ENCODE data around the gene FAM13B. TPM values are rescaled to one million over a fixed set of nuclear protein-coding genes. Genes with fewer than 3 reads are reported as not detected.
A peak's percentile ranks its signal among the peaks of the same experiment; 100 is the strongest.

The FAM13B gene
- polyA plus RNA-seq, 1 of the 3 experiments (the other 2 are of a cell fraction): 13.0 TPM

DNA sequence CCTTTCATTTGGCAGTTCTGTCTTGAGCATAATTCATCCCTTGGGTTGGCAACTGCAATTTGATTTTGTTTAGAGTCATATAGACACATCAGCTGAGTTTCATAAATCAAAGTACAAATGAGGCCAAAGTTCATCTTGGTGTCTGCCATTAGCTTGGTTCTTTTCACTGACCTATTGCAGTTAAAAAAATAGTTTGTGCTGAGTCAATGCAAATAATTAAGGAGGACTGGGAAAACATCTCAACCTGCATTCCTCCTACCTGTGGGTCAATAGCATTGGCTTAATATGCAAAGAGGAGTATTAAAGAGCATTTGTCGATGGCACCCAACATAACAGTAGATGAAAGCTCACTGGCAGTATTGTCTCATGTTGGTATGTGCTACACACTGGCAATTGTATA is 142.0 kb downstream of the FAM13B start (continued):
- TF ChIP-seq, protein P1, sequence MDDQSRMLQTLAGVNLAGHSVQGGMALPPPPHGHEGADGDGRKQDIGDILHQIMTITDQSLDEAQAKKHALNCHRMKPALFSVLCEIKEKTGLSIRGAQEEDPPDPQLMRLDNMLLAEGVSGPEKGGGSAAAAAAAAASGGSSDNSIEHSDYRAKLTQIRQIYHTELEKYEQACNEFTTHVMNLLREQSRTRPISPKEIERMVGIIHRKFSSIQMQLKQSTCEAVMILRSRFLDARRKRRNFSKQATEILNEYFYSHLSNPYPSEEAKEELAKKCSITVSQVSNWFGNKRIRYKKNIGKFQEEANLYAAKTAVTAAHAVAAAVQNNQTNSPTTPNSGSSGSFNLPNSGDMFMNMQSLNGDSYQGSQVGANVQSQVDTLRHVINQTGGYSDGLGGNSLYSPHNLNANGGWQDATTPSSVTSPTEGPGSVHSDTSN (IDR thresholded peaks at IDR 0.05): no peak

DNA sequence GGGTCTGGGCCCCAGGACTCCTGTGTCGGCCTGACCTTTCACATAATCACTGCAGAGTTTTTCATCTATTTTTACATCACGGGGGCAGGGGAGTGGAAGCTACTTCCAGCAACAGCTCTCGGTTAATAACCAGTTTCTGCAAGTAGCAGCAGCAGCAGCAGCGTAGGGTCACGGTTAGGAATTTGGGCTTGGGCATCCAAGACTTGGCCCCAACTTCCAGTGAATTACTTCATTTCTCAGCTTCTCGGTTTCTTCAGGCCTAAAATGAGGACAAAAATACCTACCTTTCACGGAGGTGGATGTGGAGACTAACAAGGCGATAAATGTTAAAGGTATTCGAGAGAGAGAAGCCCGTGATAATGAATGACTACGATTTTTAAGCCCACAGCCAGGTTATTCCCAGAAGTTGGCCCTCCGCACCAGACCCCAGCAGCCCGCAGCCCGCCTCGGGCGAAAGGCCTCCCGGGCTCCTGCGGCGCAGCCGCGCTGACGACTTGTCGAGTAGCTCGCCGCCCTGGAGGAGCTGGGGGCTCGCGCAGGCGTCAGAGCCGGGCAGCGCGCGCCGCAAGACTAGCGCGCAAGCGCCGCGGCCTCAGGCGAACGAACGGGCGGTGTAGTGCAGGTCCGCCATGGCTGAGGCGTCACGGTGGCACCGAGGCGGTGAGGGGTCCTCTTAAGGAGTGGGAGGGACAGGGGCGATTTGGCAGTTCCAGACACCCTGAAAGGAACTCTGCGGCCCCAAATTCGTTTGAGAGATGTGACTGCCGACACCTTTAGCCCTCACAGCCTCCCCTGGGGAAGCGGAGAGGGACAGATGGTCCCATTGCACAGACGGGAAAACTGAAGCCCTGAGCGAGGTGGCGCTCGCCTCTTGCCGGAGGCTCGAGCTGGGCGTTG is 143.8 kb downstream of the FAM13B start, which contains the start of gene PKD2L2:
Gene PKD2L2, plus strand, starts transcription at position 595 of the 897 bp plus-strand sequence. Its CDS starts 35 bp downstream, at position 630.
- peaks cover 5% of the 10 kb centered on the region for H3K79me2 ChIP-seq (ENCODE audit: insufficient read depth)
- ChIA-PET POLR2A (interaction anchor here (0.6 to 1.2 kb wide), 3 partner anchors 26 to 575 kb away, joined by 3 to 5 read pairs (median 4); no protein-coding TSS in a partner anchor), CTCF (interaction anchor here (0.9 to 2.8 kb wide), 6 partner anchors 9 to 463 kb away, joined by 3 to 14 read pairs (median 3); partner anchors contain the start of genes FAM13B and KDM3B)
- 11% methylated on average over 22 of the region's 59 CpGs for WGBS (ENCODE audit: low lambda C conversion rate)
- peak within 1 kb of the TSS; percentile 92 for H3K9ac ChIP-seq
- peak within 1 kb of the TSS; percentile 86 to 99 for H3K27ac ChIP-seq (ENCODE audit: low read depth in 2 of 2, low read length in 1 of 2)
- no peaks in the 10 kb centered on the region for H3K27me3 ChIP-seq (ENCODE audit: insufficient read depth)
- no peaks in the 10 kb centered on the region for H3K36me3 ChIP-seq (replicated peaks in 1 of 2; ENCODE audit: control insufficient read depth in 1 of 2, insufficient read depth in 2 of 2, low read length in 1 of 2)
- peak within 1 kb of the TSS; percentile 98 for H2AFZ ChIP-seq (ENCODE audit: low read depth)
- H3K4me1 ChIP-seq (ENCODE audit: control insufficient read depth in 1 of 2, insufficient read depth in 2 of 2, low read depth in 1 of 2, low read length in 1 of 2): peaks cover 0 to 21% of the 10 kb centered on the region in 2 experiments; a peak in 2 of 4 replicates
- H3F3A ChIP-seq (replicated peaks; ENCODE audit: insufficient read depth): peaks cover 4% of the 10 kb centered on the region
- peak within 1 kb of the TSS; percentile 72 to 74 for H3K4me3 ChIP-seq (ENCODE audit: low read depth in 2 of 2, low read length in 1 of 2)
- H3K4me2 ChIP-seq: peak within 1 kb of the TSS; percentile 96
- no peaks in the 10 kb centered on the region for H4K20me1 ChIP-seq (ENCODE audit: insufficient read depth)
- no peaks in the 10 kb centered on the region for H3K9me2 ChIP-seq
- peak; percentile 90 for DNase-seq
- H3K9me3 ChIP-seq: no peaks in the 10 kb centered on the region
- TF ChIP-seq FOXM1 (IDR thresholded peaks at IDR 0.05; ENCODE audit: low read depth) (0 out of 2 replicates have a peak, but pooled peaks have one; percentile 23), RCOR1 (IDR thresholded peaks at IDR 0.05; ENCODE audit: low read length) (peak; percentile 62), NRF1 (IDR thresholded peaks at IDR 0.05; ENCODE audit: low read depth, low read length) (peak; percentile 97), GATA2 (CRISPR knock-in tag; IDR thresholded peaks at IDR 0.05) (no peak), POLR2AphosphoS5 (IDR thresholded peaks at IDR 0.05; ENCODE audit: low read depth, low read length) (peak; percentile 81), TCF12 (IDR thresholded peaks at IDR 0.05) (no peak), MXI1 (IDR thresholded peaks at IDR 0.05; ENCODE audit: low read depth, low read length) (peak; percentile 49), RFX5 (IDR thresholded peaks at IDR 0.05; ENCODE audit: low read length) (no peak), TAF1 (IDR thresholded peaks at IDR 0.05; ENCODE audit: borderline replicate concordance, low read depth, low read length) (peak; percentile 80), YY1 (IDR thresholded peaks at IDR 0.05; ENCODE audit: low read depth) (peak; percentile 83), ELF1 (IDR thresholded peaks at IDR 0.05) (no peak), EP300 (IDR thresholded peaks at IDR 0.05; ENCODE audit: borderline replicate concordance in 1 of 2, low read depth in 1 of 2, low read length in 1 of 2) (no peak), RXRA (IDR thresholded peaks at IDR 0.05; ENCODE audit: borderline replicate concordance, low read depth) (no peak)
- TF ChIP-seq, protein P2, sequence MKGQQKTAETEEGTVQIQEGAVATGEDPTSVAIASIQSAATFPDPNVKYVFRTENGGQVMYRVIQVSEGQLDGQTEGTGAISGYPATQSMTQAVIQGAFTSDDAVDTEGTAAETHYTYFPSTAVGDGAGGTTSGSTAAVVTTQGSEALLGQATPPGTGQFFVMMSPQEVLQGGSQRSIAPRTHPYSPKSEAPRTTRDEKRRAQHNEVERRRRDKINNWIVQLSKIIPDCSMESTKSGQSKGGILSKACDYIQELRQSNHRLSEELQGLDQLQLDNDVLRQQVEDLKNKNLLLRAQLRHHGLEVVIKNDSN (IDR thresholded peaks at IDR 0.05; ENCODE audit: borderline replicate concordance, low read depth): no peak
- TF ChIP-seq, protein P3, sequence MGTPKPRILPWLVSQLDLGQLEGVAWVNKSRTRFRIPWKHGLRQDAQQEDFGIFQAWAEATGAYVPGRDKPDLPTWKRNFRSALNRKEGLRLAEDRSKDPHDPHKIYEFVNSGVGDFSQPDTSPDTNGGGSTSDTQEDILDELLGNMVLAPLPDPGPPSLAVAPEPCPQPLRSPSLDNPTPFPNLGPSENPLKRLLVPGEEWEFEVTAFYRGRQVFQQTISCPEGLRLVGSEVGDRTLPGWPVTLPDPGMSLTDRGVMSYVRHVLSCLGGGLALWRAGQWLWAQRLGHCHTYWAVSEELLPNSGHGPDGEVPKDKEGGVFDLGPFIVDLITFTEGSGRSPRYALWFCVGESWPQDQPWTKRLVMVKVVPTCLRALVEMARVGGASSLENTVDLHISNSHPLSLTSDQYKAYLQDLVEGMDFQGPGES (IDR thresholded peaks at IDR 0.05; ENCODE audit: low read depth, low read length): no peak
- TF ChIP-seq, protein P4, sequence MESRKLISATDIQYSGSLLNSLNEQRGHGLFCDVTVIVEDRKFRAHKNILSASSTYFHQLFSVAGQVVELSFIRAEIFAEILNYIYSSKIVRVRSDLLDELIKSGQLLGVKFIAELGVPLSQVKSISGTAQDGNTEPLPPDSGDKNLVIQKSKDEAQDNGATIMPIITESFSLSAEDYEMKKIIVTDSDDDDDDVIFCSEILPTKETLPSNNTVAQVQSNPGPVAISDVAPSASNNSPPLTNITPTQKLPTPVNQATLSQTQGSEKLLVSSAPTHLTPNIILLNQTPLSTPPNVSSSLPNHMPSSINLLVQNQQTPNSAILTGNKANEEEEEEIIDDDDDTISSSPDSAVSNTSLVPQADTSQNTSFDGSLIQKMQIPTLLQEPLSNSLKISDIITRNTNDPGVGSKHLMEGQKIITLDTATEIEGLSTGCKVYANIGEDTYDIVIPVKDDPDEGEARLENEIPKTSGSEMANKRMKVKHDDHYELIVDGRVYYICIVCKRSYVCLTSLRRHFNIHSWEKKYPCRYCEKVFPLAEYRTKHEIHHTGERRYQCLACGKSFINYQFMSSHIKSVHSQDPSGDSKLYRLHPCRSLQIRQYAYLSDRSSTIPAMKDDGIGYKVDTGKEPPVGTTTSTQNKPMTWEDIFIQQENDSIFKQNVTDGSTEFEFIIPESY (IDR thresholded peaks at IDR 0.05; ENCODE audit: borderline replicate concordance, low read depth): no peak
- TF ChIP-seq, protein P5, sequence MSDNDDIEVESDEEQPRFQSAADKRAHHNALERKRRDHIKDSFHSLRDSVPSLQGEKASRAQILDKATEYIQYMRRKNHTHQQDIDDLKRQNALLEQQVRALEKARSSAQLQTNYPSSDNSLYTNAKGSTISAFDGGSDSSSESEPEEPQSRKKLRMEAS (IDR thresholded peaks at IDR 0.05; ENCODE audit: low read depth): peak; percentile 79
- TF ChIP-seq, protein P6, sequence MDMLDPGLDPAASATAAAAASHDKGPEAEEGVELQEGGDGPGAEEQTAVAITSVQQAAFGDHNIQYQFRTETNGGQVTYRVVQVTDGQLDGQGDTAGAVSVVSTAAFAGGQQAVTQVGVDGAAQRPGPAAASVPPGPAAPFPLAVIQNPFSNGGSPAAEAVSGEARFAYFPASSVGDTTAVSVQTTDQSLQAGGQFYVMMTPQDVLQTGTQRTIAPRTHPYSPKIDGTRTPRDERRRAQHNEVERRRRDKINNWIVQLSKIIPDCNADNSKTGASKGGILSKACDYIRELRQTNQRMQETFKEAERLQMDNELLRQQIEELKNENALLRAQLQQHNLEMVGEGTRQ (IDR thresholded peaks at IDR 0.05; ENCODE audit: borderline replicate concordance, low read depth, low read length): no peak
- TF ChIP-seq, protein P7, sequence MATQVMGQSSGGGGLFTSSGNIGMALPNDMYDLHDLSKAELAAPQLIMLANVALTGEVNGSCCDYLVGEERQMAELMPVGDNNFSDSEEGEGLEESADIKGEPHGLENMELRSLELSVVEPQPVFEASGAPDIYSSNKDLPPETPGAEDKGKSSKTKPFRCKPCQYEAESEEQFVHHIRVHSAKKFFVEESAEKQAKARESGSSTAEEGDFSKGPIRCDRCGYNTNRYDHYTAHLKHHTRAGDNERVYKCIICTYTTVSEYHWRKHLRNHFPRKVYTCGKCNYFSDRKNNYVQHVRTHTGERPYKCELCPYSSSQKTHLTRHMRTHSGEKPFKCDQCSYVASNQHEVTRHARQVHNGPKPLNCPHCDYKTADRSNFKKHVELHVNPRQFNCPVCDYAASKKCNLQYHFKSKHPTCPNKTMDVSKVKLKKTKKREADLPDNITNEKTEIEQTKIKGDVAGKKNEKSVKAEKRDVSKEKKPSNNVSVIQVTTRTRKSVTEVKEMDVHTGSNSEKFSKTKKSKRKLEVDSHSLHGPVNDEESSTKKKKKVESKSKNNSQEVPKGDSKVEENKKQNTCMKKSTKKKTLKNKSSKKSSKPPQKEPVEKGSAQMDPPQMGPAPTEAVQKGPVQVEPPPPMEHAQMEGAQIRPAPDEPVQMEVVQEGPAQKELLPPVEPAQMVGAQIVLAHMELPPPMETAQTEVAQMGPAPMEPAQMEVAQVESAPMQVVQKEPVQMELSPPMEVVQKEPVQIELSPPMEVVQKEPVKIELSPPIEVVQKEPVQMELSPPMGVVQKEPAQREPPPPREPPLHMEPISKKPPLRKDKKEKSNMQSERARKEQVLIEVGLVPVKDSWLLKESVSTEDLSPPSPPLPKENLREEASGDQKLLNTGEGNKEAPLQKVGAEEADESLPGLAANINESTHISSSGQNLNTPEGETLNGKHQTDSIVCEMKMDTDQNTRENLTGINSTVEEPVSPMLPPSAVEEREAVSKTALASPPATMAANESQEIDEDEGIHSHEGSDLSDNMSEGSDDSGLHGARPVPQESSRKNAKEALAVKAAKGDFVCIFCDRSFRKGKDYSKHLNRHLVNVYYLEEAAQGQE (IDR thresholded peaks at IDR 0.05; ENCODE audit: low read depth, low read length): no peak

All from SK-N-SH (cell line).